ENCODE data around the gene SHROOM1.

Gene SHROOM1

GRCh38 chr5:132872788-132873118, 42.3 kb upstream of the SHROOM1 start:
- H3K27ac ChIP-seq = no peak overlapping the region
- TF ChIP-seq ZFX (IDR thresholded peaks at IDR 0.05; ENCODE audit: borderline replicate concordance) (no peak), CTCF (IDR thresholded peaks at IDR 0.05) (no peak)

- TF ChIP-seq CTCF (IDR thresholded peaks at IDR 0.05) = no peak
- no peak for TF ChIP-seq ZFX (IDR thresholded peaks at IDR 0.05; ENCODE audit: borderline replicate concordance)
- peak overlapping the region; percentile 9; the same call in 1 of the 2 replicates for H3K27ac ChIP-seq
Observed at GRCh38 chr5:132871459-132872284, 41.2 kb upstream of the SHROOM1 start.

- TF ChIP-seq CTCF (IDR thresholded peaks at IDR 0.05) = no peak
- TF ChIP-seq ZFX (IDR thresholded peaks at IDR 0.05; ENCODE audit: borderline replicate concordance) = no peak
- H3K27ac ChIP-seq = peak overlapping the region; percentile 30
Observed at GRCh38 chr5:132870801-132871200, 40.4 kb upstream of the SHROOM1 start.

GRCh38 chr5:132868754-132869153, 38.3 kb upstream of the SHROOM1 start:
- H3K27ac ChIP-seq = peak overlapping the region; percentile 30
- TF ChIP-seq CTCF (IDR thresholded peaks at IDR 0.05) = no peak
- TF ChIP-seq ZFX (IDR thresholded peaks at IDR 0.05; ENCODE audit: borderline replicate concordance) = no peak

- TF ChIP-seq CTCF (IDR thresholded peaks at IDR 0.05) (no peak), ZFX (IDR thresholded peaks at IDR 0.05; ENCODE audit: borderline replicate concordance) (no peak)
- H3K27ac ChIP-seq = peak overlapping the region; percentile 73
Observed at GRCh38 chr5:132867046-132867451, 36.6 kb upstream of the SHROOM1 start.

- peak within 1 kb of the TSS; percentile 73 for H3K27ac ChIP-seq
- 0 out of 2 replicates have a peak, but pooled peaks have one; percentile 2 for TF ChIP-seq CTCF (IDR thresholded peaks at IDR 0.05)
- no peak for TF ChIP-seq ZFX (IDR thresholded peaks at IDR 0.05; ENCODE audit: borderline replicate concordance)
Observed at GRCh38 chr5:132866342-132867045, 36.0 kb upstream of the SHROOM1 start, which contains the start of the genes GDF9 and UQCRQ. GDF9 (minus strand) TSS chr5:132866469; CDS start chr5:132864533, 1,936 bp downstream. UQCRQ (plus strand) TSS chr5:132866642; CDS start chr5:132866882, 240 bp downstream.

All from 22Rv1 (cell line).